Measurements from ENCODE around the gene PFDN2.

PFDN2 gene

GRCh38 chr1:161153682-161154337 is 36.0 kb upstream of the PFDN2 start, which contains the start of gene UFC1 (continued):
- no peak for TF ChIP-seq ZNF174 (tag by site-specific recombination; IDR thresholded peaks at IDR 0.05)
- no peak for TF ChIP-seq HOXA7 (CRISPR knock-in tag; IDR thresholded peaks at IDR 0.05; ENCODE audit: borderline replicate concordance)
- 0 out of 2 replicates have a peak, but pooled peaks have one; percentile 29 for TF ChIP-seq ZNF302 (tag by site-specific recombination; IDR thresholded peaks at IDR 0.05; ENCODE audit: low read depth)
- peak; percentile 18 for TF ChIP-seq ZBTB26 (tag by site-specific recombination; optimal IDR thresholded peaks at IDR 0.05)
- no peak for TF ChIP-seq ZBTB44 (tag by site-specific recombination; IDR thresholded peaks at IDR 0.05)
- TF ChIP-seq ZNF626 (tag by site-specific recombination; IDR thresholded peaks at IDR 0.05): no peak
- no peak for TF ChIP-seq FEZF1 (tag by site-specific recombination; IDR thresholded peaks at IDR 0.05)
- TF ChIP-seq ZNF488 (tag by site-specific recombination; IDR thresholded peaks at IDR 0.05): no peak
- TF ChIP-seq HIC1 (tag by site-specific recombination; IDR thresholded peaks at IDR 0.05): no peak
- no peak for TF ChIP-seq ZNF239 (tag by site-specific recombination; IDR thresholded peaks at IDR 0.05)
- TF ChIP-seq ZBTB20 (tag by site-specific recombination; IDR thresholded peaks at IDR 0.05): peak; percentile 82; the same call in 1 of the 2 replicates
- no peak for TF ChIP-seq ZNF169 (tag by site-specific recombination; IDR thresholded peaks at IDR 0.05)
- peak; percentile 58; the same call in 1 of the 2 replicates for TF ChIP-seq ZSCAN30 (tag by site-specific recombination; IDR thresholded peaks at IDR 0.05)
- TF ChIP-seq ATF2 (tag by site-specific recombination; IDR thresholded peaks at IDR 0.05; ENCODE audit: low read depth): peak; percentile 31; the same call in 1 of the 2 replicates
- no peak for TF ChIP-seq ZNF398 (tag by site-specific recombination; IDR thresholded peaks at IDR 0.05)
- TF ChIP-seq ZNF433 (tag by site-specific recombination; IDR thresholded peaks at IDR 0.05; ENCODE audit: low read depth): no peak
- no peak for TF ChIP-seq ZBTB6 (tag by site-specific recombination; IDR thresholded peaks at IDR 0.05)
- TF ChIP-seq OVOL3 (tag by site-specific recombination; IDR thresholded peaks at IDR 0.05): peak; percentile 63; the same call in 1 of the 2 replicates
- no peak for TF ChIP-seq IKZF3 (tag by site-specific recombination; IDR thresholded peaks at IDR 0.05)
- no peak for TF ChIP-seq ZNF133 (tag by site-specific recombination; IDR thresholded peaks at IDR 0.05)
- no peak for TF ChIP-seq ZNF138 (tag by site-specific recombination; IDR thresholded peaks at IDR 0.05; ENCODE audit: borderline replicate concordance)
- TF ChIP-seq ZNF521 (tag by site-specific recombination; IDR thresholded peaks at IDR 0.05): no peak
- TF ChIP-seq INSM2 (tag by site-specific recombination; IDR thresholded peaks at IDR 0.05): peak; percentile 68; the same call in 1 of the 2 replicates
- no peak for TF ChIP-seq ZNF311 (tag by site-specific recombination; IDR thresholded peaks at IDR 0.05; ENCODE audit: borderline replicate concordance)
- TF ChIP-seq ZNF560 (tag by site-specific recombination; IDR thresholded peaks at IDR 0.05; ENCODE audit: borderline replicate concordance): no peak

Measured in HEK293 (cell line).